Hepatocyte (in vitro differentiated cells): ENCODE results near the gene CPOX. TPM values are rescaled to one million over a fixed set of nuclear protein-coding genes. Genes with fewer than 3 reads are reported as not detected.

Experiments
- DNase-seq: peaks from one replicate; pipeline ENCODE4 v3.0.0-alpha.2; 2016; ENCODE audit warnings: low spot score
- H2AFZ ChIP-seq: fragments of 200-600 bp; sonication (generic); 2 replicates; pipeline ENCODE4 v1.6.0; 2016; ENCODE audit warnings: antibody characterized with exemption, mild to moderate bottlenecking
- H3K27ac ChIP-seq: fragments of 200-600 bp; sonication (generic); 2 replicates; pipeline ENCODE4 v1.5.1; 2016; ENCODE audit warnings: mild to moderate bottlenecking
- H3K27me3 ChIP-seq: fragments of 200-600 bp; sonication (generic); 2 replicates; pipeline ENCODE4 v1.6.1; 2016
- H3K36me3 ChIP-seq: fragments of 200-600 bp; sonication (generic); replicated peaks from 2 replicates; pipeline ENCODE4 v1.5.1; 2016; ENCODE audit warnings: low read depth; ENCODE audit not compliant: insufficient read depth
- H3K4me1 ChIP-seq: fragments of 200-600 bp; sonication (generic); 2 replicates; pipeline ENCODE4 v1.5.1; 2016; ENCODE audit warnings: mild to moderate bottlenecking, moderate library complexity; ENCODE audit not compliant: insufficient read depth
- H3K4me2 ChIP-seq: fragments of 200-600 bp; sonication (generic); 2 replicates; pipeline ENCODE4 v1.6.0; 2016
- H3K4me3 ChIP-seq: fragments of 200-600 bp; sonication (generic); 2 replicates; pipeline ENCODE4 v1.5.1; 2016; ENCODE audit warnings: mild to moderate bottlenecking
- H3K79me2 ChIP-seq: fragments of 200-600 bp; sonication (generic); 2 replicates; pipeline ENCODE4 v1.6.0; 2017; ENCODE audit warnings: mild to moderate bottlenecking
- H3K9me2 ChIP-seq: fragments of 200-600 bp; sonication (generic); replicated peaks from 2 replicates; pipeline ENCODE4 v1.6.0; 2017; ENCODE audit warnings: mild to moderate bottlenecking; ENCODE audit not compliant: insufficient read depth
- H3K9me3 ChIP-seq: fragments of 200-600 bp; sonication (generic); 2 replicates; pipeline ENCODE4 v1.5.1; 2016; ENCODE audit warnings: low read depth, mild to moderate bottlenecking
- H4K20me1 ChIP-seq: fragments of 200-600 bp; sonication (generic); 2 replicates; pipeline ENCODE4 v1.6.0; 2016; ENCODE audit warnings: mild to moderate bottlenecking; ENCODE audit not compliant: insufficient read depth, poor library complexity, severe bottlenecking
- CTCF ChIP-seq: fragments of 200-600 bp; sonication (generic); IDR thresholded peaks from 2 replicates; pipeline ENCODE4 v1.5.1; 2016; ENCODE audit warnings: antibody characterized with exemption, mild to moderate bottlenecking; ENCODE audit not compliant: poor library complexity
- EZH2 ChIP-seq: fragments of 200-600 bp; sonication (generic); IDR thresholded peaks from 2 replicates; pipeline ENCODE4 v1.6.1; 2016; ENCODE audit warnings: antibody characterized with exemption, mild to moderate bottlenecking, borderline replicate concordance
- EZH2phosphoT487 ChIP-seq: fragments of 200-600 bp; sonication (generic); IDR thresholded peaks from one replicate; pipeline ENCODE4 v1.6.1; 2018; ENCODE audit warnings: antibody characterized with exemption, mild to moderate bottlenecking, low read depth, moderate library complexity; ENCODE audit not compliant: unreplicated experiment, severe bottlenecking
- whole genome bisulfite sequencing: methylation state at CpG from one replicate; pipeline ENCODE4 v1.1.6; 2016; ENCODE audit warnings: low lambda C conversion rate; ENCODE audit errors: missing lambda C conversion rate; 5-methylcytosine and 5-hydroxymethylcytosine counted together
- polyA plus RNA-seq: library from polyadenylated mRNA; unstranded; fragments of >200 nt; fragmentation: Nextera tagmentation; extraction: Ambion mirVana; gene quantifications from 2 replicates; pipeline ENCODE4 v1.2.1, GENCODE V29; 2016
- total RNA-seq: library from RNA; depleted of rRNA; stranded (reverse); fragments of >200 nt; gene quantifications from 2 replicates; pipeline ENCODE4 v1.2.3, GENCODE V29; 2014

Gene CPOX
- total and polyA plus RNA-seq, 2 experiments from 2014 or later = 14.3 to 30.1 TPM

- peak; percentile 56 for DNase-seq
- Histone ChIP-seq H3K9me2 (no peaks in the 10 kb centered on the region), H3K36me3 (no peaks in the 10 kb centered on the region), H3K27ac (peak overlapping the region; percentile 72), H3K4me3 (no peak overlapping the region), H3K4me1 (peaks cover 6% of the 10 kb centered on the region), H4K20me1 (no peaks in the 10 kb centered on the region), H3K4me2 (no peak overlapping the region), H3K9me3 (no peaks in the 10 kb centered on the region), H3K27me3 (no peaks in the 10 kb centered on the region), H2AFZ (no peak overlapping the region), H3K79me2 (no peaks in the 10 kb centered on the region)
- TF ChIP-seq EZH2 (no peak), CTCF (no peak), EZH2phosphoT487 (no peak)
- WGBS = 58% methylated on average over 3 of the region's 3 CpGs
These were observed 41.7 kb downstream of the CPOX start for GRCh38 chr3:98551754-98552153.

- no peak overlapping the region for H2AFZ ChIP-seq
- H4K20me1 ChIP-seq = no peaks in the 10 kb centered on the region
- peak overlapping the region; percentile 36 for H3K27ac ChIP-seq
- H3K36me3 ChIP-seq = no peaks in the 10 kb centered on the region
- no peaks in the 10 kb centered on the region for H3K9me3 ChIP-seq
- no peaks in the 10 kb centered on the region for H3K79me2 ChIP-seq
- H3K4me1 ChIP-seq = peaks cover 6% of the 10 kb centered on the region
- H3K4me2 ChIP-seq = no peak overlapping the region
- DNase-seq = no peak
- H3K9me2 ChIP-seq = no peaks in the 10 kb centered on the region
- WGBS = 88% methylated on average over 2 of the region's 2 CpGs
- no peak for TF ChIP-seq EZH2phosphoT487
- no peak for TF ChIP-seq CTCF
- TF ChIP-seq EZH2 = no peak
- no peaks in the 10 kb centered on the region for H3K27me3 ChIP-seq
- no peak overlapping the region for H3K4me3 ChIP-seq
These were observed 42.2 kb downstream of the CPOX start for GRCh38 chr3:98551236-98551635.

GRCh38 chr3:98550833-98551232 is 42.6 kb downstream of the CPOX start:
- TF ChIP-seq CTCF (no peak), EZH2 (no peak), EZH2phosphoT487 (no peak)
- H3K9me3 ChIP-seq = no peaks in the 10 kb centered on the region
- H3K4me1 ChIP-seq = peaks cover 6% of the 10 kb centered on the region
- no peaks in the 10 kb centered on the region for H3K27me3 ChIP-seq
- no peaks in the 10 kb centered on the region for H3K79me2 ChIP-seq
- no peaks in the 10 kb centered on the region for H3K9me2 ChIP-seq
- H3K4me3 ChIP-seq = no peak overlapping the region
- no peak overlapping the region for H3K27ac ChIP-seq
- no peak overlapping the region for H2AFZ ChIP-seq
- no peaks in the 10 kb centered on the region for H4K20me1 ChIP-seq
- no peak for DNase-seq
- no peak overlapping the region for H3K4me2 ChIP-seq
- no peaks in the 10 kb centered on the region for H3K36me3 ChIP-seq
- WGBS = 99% methylated on average over 3 of the region's 3 CpGs

- no peaks in the 10 kb centered on the region for H3K9me3 ChIP-seq
- peaks cover 6% of the 10 kb centered on the region for H3K4me1 ChIP-seq
- no peak for TF ChIP-seq EZH2phosphoT487
- no peak for TF ChIP-seq EZH2
- TF ChIP-seq CTCF = no peak
- no peaks in the 10 kb centered on the region for H3K36me3 ChIP-seq
- no peaks in the 10 kb centered on the region for H3K79me2 ChIP-seq
- no peak for DNase-seq
- H3K4me2 ChIP-seq = no peak overlapping the region
- 78% methylated on average over 5 of the region's 5 CpGs for WGBS
- H3K27me3 ChIP-seq = no peaks in the 10 kb centered on the region
- no peaks in the 10 kb centered on the region for H3K9me2 ChIP-seq
- H4K20me1 ChIP-seq = no peaks in the 10 kb centered on the region
- H2AFZ ChIP-seq = no peak overlapping the region
- H3K27ac ChIP-seq = no peak overlapping the region
- H3K4me3 ChIP-seq = no peak overlapping the region
These were observed 44.9 kb downstream of the CPOX start for GRCh38 chr3:98548544-98548943.
